GM12875 (cell line): ENCODE results near the gene ATP2B2.

Experiments used
- H3K4me3 ChIP-seq: one replicate; pipeline ENCODE4 v1.5.1; 2011; ENCODE audit warnings: low read depth, low read length, control low read depth
- CTCF ChIP-seq: IDR thresholded peaks from 2 replicates; pipeline ENCODE4 v1.5.1; 2011; ENCODE audit warnings: low read depth, mild to moderate bottlenecking, control low read depth, inconsistent platforms, low read length, moderate library complexity, borderline replicate concordance; ENCODE audit not compliant: insufficient read depth

Gene ATP2B2

DNA sequence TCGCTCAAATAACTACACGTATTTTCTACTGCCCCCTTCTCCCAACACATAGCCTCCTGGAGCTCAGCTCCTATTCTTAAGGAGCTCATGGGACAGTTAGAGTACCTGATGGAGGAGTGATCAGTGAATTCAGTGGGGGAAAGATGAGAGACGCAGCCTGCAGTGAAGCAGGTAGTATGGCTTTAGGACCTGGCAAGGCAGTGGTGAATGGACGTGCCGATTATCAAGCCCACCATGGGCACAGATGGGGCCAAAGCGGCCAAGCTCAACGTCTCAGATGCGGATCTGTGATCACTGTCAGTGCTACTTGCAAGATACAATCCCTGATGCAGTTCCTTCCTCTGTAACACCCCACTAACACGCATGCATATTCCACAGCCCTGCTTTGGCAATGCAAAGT is 45.8 kb upstream of the ATP2B2 start:
- no peak overlapping the region for H3K4me3 ChIP-seq
- no peak for TF ChIP-seq CTCF

DNA sequence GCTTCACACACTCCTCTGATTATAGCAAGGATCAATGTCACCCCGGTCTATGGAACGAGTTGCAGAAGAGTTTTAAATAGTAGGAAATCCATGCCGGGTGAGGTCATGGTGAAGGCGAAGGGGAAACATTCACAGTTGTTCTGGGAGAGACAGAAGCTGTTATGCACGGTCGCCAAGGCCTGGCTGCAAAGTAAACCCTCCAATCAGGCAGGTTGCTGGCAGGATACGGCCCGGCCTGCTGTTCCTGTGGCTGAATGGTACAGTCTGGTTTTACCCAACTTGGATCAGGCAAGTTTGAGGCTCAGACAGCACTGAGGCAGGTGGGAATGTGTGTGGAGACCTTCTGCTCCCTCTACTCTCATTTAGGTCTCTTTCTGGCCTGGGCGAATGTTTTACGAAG is 45.3 kb upstream of the ATP2B2 start:
- no peak for TF ChIP-seq CTCF
- H3K4me3 ChIP-seq: no peak overlapping the region

GRCh38 chr3:10549617-10550230 is 44.3 kb upstream of the ATP2B2 start:
- no peak for TF ChIP-seq CTCF
- H3K4me3 ChIP-seq: no peak overlapping the region

DNA sequence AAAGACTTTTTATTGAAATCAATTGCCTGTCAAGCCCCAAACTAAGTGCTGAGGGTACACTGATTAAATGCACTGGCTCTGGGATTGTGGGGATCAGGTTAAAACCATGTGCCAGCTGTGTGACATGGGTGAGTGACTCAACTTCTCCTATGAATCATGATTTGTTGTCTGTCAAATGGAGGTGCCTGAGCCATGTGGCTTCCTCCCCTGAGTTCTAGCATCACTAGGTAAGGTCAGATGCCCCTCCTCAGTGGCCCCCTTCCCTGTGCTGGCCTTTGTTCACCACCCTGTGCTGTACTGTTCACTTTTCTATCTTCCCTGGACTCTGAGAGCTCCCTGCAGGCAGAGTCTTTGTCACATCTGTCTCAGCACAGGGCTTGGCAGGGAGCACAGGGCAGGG is 43.6 kb upstream of the ATP2B2 start:
- H3K4me3 ChIP-seq: no peak overlapping the region
- TF ChIP-seq CTCF: no peak

- no peak for TF ChIP-seq CTCF
- no peak overlapping the region for H3K4me3 ChIP-seq
These were observed 42.7 kb upstream of the ATP2B2 start for GRCh38 chr3:10547841-10548783.

DNA sequence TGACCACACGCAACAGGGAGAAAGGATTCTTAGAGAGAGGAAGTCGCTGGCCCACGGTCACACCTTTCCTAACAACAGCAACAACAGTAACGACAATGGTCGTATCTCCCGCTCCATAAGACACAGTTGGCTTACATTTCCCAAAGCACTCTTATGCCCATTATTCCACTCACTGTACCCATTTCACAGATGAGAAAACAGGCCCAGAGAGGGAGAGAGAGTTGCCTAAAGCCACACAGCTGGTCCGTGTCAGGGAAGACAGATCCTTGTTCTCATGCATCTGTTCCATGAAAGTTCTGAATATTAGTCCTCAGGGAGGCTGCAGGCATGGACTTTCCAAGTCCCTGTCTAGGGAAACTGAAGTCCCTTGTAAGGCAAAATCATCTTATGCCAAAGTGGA is 42.0 kb upstream of the ATP2B2 start:
- no peak overlapping the region for H3K4me3 ChIP-seq
- TF ChIP-seq CTCF: no peak

GRCh38 chr3:10546820-10547263 is 41.5 kb upstream of the ATP2B2 start:
- no peak overlapping the region for H3K4me3 ChIP-seq
- no peak for TF ChIP-seq CTCF
